ENCODE results near the gene MMP10.

DNA sequence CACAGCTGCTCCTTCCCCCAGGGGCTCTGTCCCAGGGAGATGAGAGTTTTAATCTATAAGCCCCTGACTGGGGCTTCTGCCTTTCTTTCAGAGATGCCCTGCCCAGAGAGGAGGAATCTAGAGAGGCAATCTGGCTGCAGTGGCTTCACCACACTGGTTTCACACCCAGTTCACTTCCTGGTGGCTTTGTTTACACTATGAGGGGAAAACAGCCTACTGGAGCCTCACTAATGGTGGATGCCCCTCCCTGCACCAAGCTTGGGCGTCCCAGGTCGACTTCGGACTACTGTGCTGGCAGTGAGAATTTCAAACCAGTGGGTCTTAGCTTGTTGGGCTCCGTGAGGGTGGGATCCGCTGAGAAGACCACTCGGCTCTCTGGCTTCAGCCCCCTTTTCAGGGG, 39.1 kb upstream of the MMP10 start:
- TF ChIP-seq, protein P1, sequence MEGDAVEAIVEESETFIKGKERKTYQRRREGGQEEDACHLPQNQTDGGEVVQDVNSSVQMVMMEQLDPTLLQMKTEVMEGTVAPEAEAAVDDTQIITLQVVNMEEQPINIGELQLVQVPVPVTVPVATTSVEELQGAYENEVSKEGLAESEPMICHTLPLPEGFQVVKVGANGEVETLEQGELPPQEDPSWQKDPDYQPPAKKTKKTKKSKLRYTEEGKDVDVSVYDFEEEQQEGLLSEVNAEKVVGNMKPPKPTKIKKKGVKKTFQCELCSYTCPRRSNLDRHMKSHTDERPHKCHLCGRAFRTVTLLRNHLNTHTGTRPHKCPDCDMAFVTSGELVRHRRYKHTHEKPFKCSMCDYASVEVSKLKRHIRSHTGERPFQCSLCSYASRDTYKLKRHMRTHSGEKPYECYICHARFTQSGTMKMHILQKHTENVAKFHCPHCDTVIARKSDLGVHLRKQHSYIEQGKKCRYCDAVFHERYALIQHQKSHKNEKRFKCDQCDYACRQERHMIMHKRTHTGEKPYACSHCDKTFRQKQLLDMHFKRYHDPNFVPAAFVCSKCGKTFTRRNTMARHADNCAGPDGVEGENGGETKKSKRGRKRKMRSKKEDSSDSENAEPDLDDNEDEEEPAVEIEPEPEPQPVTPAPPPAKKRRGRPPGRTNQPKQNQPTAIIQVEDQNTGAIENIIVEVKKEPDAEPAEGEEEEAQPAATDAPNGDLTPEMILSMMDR (IDR thresholded peaks at IDR 0.05), result no peak
- TF ChIP-seq EZH2 (IDR thresholded peaks at IDR 0.05), result no peak
- no peak for TF ChIP-seq EZH2phosphoT487 (IDR thresholded peaks at IDR 0.05)

All from neural progenitor cell (in vitro differentiated cells).